OCI-LY7 (cell line): ENCODE results near the gene GAMT. TPM values are rescaled to one million over a fixed set of nuclear protein-coding genes. Genes with fewer than 3 reads are reported as not detected.

Experiments
- BruUV-seq: library from RNA; stranded (reverse); fragments of 400-500 nt; replicated peaks from 2 replicates; lab custom pipeline; 2021; lab: Mats Ljungman, UMichigan
- CTCF ChIA-PET: fragments of 300-600 bp; sonication (Branson Sonifier 250); formaldehyde crosslinking; loops from one replicate; lab custom pipeline; 2022; ENCODE audit warnings: antibody characterized with exemption; ENCODE audit not compliant: unreplicated experiment; lab: Charles Lee
- POLR2A ChIA-PET: fragments of 300-600 bp; sonication (Branson Sonifier 250); formaldehyde crosslinking; loops from one replicate; lab custom pipeline; 2022; ENCODE audit warnings: antibody characterized with exemption; lab: Charles Lee
- DNase-seq: peaks from one replicate; pipeline ENCODE4 v3.0.0-alpha.2; 2015; ENCODE audit warnings: low spot score
- H2AFZ ChIP-seq: fragments of 200-600 bp; sonication (generic), shearing (Covaris generic); 2 replicates; pipeline ENCODE4 v1.6.1; 2014; ENCODE audit warnings: mild to moderate bottlenecking, antibody characterized with exemption, low read length, moderate library complexity
- H3K27ac ChIP-seq: fragments of 200-600 bp; sonication (generic); 2 replicates; pipeline ENCODE4 v1.5.1; 2014; ENCODE audit warnings: mixed run types, low read depth, mild to moderate bottlenecking, moderate library complexity, low read length, inconsistent platforms; ENCODE audit not compliant: poor library complexity, severe bottlenecking
- H3K36me3 ChIP-seq: fragments of 200-600 bp; sonication (generic); 2 replicates; pipeline ENCODE4 v1.6.1; 2014; ENCODE audit warnings: mild to moderate bottlenecking, antibody characterized with exemption, low read length, moderate library complexity, mixed read lengths; ENCODE audit not compliant: insufficient read depth
- H3K4me1 ChIP-seq: fragments of 200-600 bp; sonication (generic); 2 replicates; pipeline ENCODE4 v1.5.1; 2014; ENCODE audit warnings: mild to moderate bottlenecking, low read length; ENCODE audit not compliant: insufficient read depth, poor library complexity, severe bottlenecking
- H3K4me2 ChIP-seq: fragments of 200-600 bp; sonication (generic); 2 replicates; pipeline ENCODE4 v1.6.1; 2014; ENCODE audit warnings: mild to moderate bottlenecking, low read length
- H3K4me3 ChIP-seq: fragments of 200-600 bp; sonication (generic); 2 replicates; pipeline ENCODE4 v1.5.1; 2014; ENCODE audit warnings: mild to moderate bottlenecking, low read depth, low read length; ENCODE audit not compliant: poor library complexity, severe bottlenecking
- H3K79me2 ChIP-seq: fragments of 200-600 bp; sonication (generic); 2 replicates; pipeline ENCODE4 v1.6.1; 2016; ENCODE audit warnings: low read depth, mild to moderate bottlenecking, low read length, moderate library complexity, mixed read lengths; ENCODE audit not compliant: insufficient read depth
- H3K9me2 ChIP-seq: fragments of 200-600 bp; sonication (generic); 2 replicates; pipeline ENCODE4 v1.6.1; 2016; ENCODE audit warnings: mild to moderate bottlenecking, low read length, mixed read lengths; ENCODE audit not compliant: insufficient read depth
- H3K9me3 ChIP-seq: fragments of 200-600 bp; sonication (generic); 2 replicates; pipeline ENCODE4 v1.6.1; 2014; ENCODE audit warnings: mild to moderate bottlenecking, mixed run types, low read length, mixed read lengths
- H4K20me1 ChIP-seq: fragments of 200-600 bp; sonication (generic); 2 replicates; pipeline ENCODE4 v1.6.1; 2014; ENCODE audit warnings: mild to moderate bottlenecking, antibody characterized with exemption, low read length, moderate library complexity, mixed read lengths; ENCODE audit not compliant: insufficient read depth
- CTCF ChIP-seq: fragments of 200-600 bp; sonication (generic); conservative IDR thresholded peaks from 2 replicates; pipeline ENCODE4 v1.5.1; 2014; ENCODE audit warnings: mild to moderate bottlenecking, antibody characterized with exemption, low read length, moderate library complexity, mixed read lengths
- EZH2phosphoT487 ChIP-seq: fragments of 200-600 bp; sonication (generic); IDR thresholded peaks from 2 replicates; pipeline ENCODE4 v1.6.1; 2018; ENCODE audit warnings: low read depth, borderline replicate concordance, mild to moderate bottlenecking, mixed run types, antibody characterized with exemption, low read length, moderate library complexity, mixed read lengths
- intact Hi-C: fragments of 100-400 bp; cut with micrococcal nuclease; formaldehyde crosslinking; loops from one replicate; pipeline ENCODE4 v1.10.0; 2022; ENCODE audit not compliant: unreplicated experiment
- total RNA-seq, 2 experiments: library from RNA; depleted of rRNA in 1 of 2; stranded (reverse); fragments of >200 nt in 1 of 2; shearing (Covaris generic) in 1 of 2; gene quantifications; 2 replicates each; pipeline ENCODE4 v1.2.3, GENCODE V29; 2014 to 2022

The GAMT gene
- total RNA-seq, 2 experiments from 2014 or later: 14.4 to 27.5 TPM

- no peaks in the 10 kb centered on the region for H4K20me1 ChIP-seq
- peaks cover 52% of the 10 kb centered on the region for H3K36me3 ChIP-seq
- H3K4me1 ChIP-seq: peaks cover 7% of the 10 kb centered on the region
- BruUV-seq: no TSS peak
- DNase-seq: no peak
- no peak overlapping the region for H2AFZ ChIP-seq
- H3K27ac ChIP-seq: no peak overlapping the region
- CTCF ChIA-PET: no interaction called here
- intact Hi-C loops: no loop called here
- no peaks in the 10 kb centered on the region for H3K9me2 ChIP-seq
- peaks cover 19% of the 10 kb centered on the region for H3K79me2 ChIP-seq
- H3K4me2 ChIP-seq: no peak overlapping the region
- H3K9me3 ChIP-seq: no peaks in the 10 kb centered on the region
- no peak overlapping the region for H3K4me3 ChIP-seq
- POLR2A ChIA-PET: no interaction called here
- TF ChIP-seq CTCF: no peak
- no peak for TF ChIP-seq EZH2phosphoT487
Observed at GRCh38 chr19:1387684-1388636, 13.4 kb downstream of the GAMT start.

- no TSS peak for BruUV-seq
- ChIA-PET CTCF (no interaction called here), POLR2A (no interaction called here)
- H4K20me1 ChIP-seq: no peaks in the 10 kb centered on the region
- no peak overlapping the region for H3K4me2 ChIP-seq
- H3K9me2 ChIP-seq: no peaks in the 10 kb centered on the region
- no peak for DNase-seq
- H3K4me1 ChIP-seq: peaks cover 11% of the 10 kb centered on the region
- TF ChIP-seq CTCF (no peak), EZH2phosphoT487 (no peak)
- H3K9me3 ChIP-seq: no peaks in the 10 kb centered on the region
- no peak overlapping the region for H3K27ac ChIP-seq
- no peak overlapping the region for H3K4me3 ChIP-seq
- intact Hi-C loops: no loop called here
- no peak overlapping the region for H2AFZ ChIP-seq
- peaks cover 44% of the 10 kb centered on the region for H3K36me3 ChIP-seq
- peaks cover 19% of the 10 kb centered on the region for H3K79me2 ChIP-seq
Observed at GRCh38 chr19:1386945-1387683, 14.2 kb downstream of the GAMT start.
